K562 (cell line): ENCODE measurements around the gene GADD45B.

ENCODE experiments used
- CEBPZ ChIP-seq: fragments of 150-350 bp; IDR thresholded peaks from 2 replicates; pipeline ENCODE4 v1.6.1; 2014; ENCODE audit warnings: low read depth, mild to moderate bottlenecking, low read length, borderline replicate concordance
- CTCF ChIP-seq, 3 experiments: IDR thresholded peaks in 2 of 3; conservative IDR thresholded peaks in 1 of 3; 2 replicates each; pipeline ENCODE4 v1.5.1; 2011 to 2012; ENCODE audit warnings: low read length in 3 of 3, mild to moderate bottlenecking in 3 of 3, control low read depth in 2 of 3, improper control_type of control experiment in 1 of 3, inconsistent platforms in 1 of 3, low read depth in 1 of 3, mixed read lengths in 1 of 3, moderate library complexity in 1 of 3; ENCODE audit not compliant: insufficient read depth in 2 of 3
- HDGF ChIP-seq: fragments of 450-650 bp; IDR thresholded peaks from 2 replicates; pipeline ENCODE4 v1.6.1; 2016
- KDM1A ChIP-seq, 2 experiments: fragments of 450-650 bp; IDR thresholded peaks; 2 replicates each; pipeline ENCODE4 v1.6.1; 2016; ENCODE audit warnings: mild to moderate bottlenecking in 2 of 2
- NFXL1 ChIP-seq: fragments of 450-650 bp; formaldehyde crosslinking; IDR thresholded peaks from 2 replicates; pipeline ENCODE4 v1.4.0; 2021; ENCODE audit warnings: mild to moderate bottlenecking
- NR4A1 ChIP-seq, 2 experiments: fragments of 250-450 bp in 1 of 2; fragments of 450-650 bp in 1 of 2; sonication (Bioruptor Pico) in 1 of 2; IDR thresholded peaks; 2 replicates each; pipeline versions ENCODE4 v1.4.0 to v1.6.1; 2016 to 2020; ENCODE audit warnings: mild to moderate bottlenecking in 2 of 2, missing compliant biosample characterization in 1 of 2, missing genetic modification characterization in 1 of 2, moderate library complexity in 1 of 2
- PHF20 ChIP-seq: fragments of 450-650 bp; IDR thresholded peaks from 2 replicates; pipeline ENCODE4 v1.6.1; 2018; ENCODE audit not compliant: partially characterized antibody
- POLR2A ChIP-seq: fragments of 450-650 bp; conservative IDR thresholded peaks from 2 replicates; pipeline ENCODE4 v1.6.1; 2016
- RB1 ChIP-seq: fragments of 450-650 bp; IDR thresholded peaks from 2 replicates; pipeline ENCODE4 v1.6.1; 2017; ENCODE audit warnings: low read depth, mild to moderate bottlenecking
- SIN3A ChIP-seq, 2 experiments: fragments of 150-350 bp in 1 of 2; IDR thresholded peaks; 2 replicates each; pipeline ENCODE4 v1.6.1; 2011 to 2016; ENCODE audit warnings: borderline replicate concordance in 2 of 2, low read depth in 2 of 2, low read length in 2 of 2, mild to moderate bottlenecking in 2 of 2, moderate library complexity in 2 of 2; ENCODE audit not compliant: control insufficient read depth in 1 of 2
- SRSF9 ChIP-seq: fragments of 200-400 bp; formaldehyde crosslinking; IDR thresholded peaks from 2 replicates; pipeline ENCODE4 v1.6.1; 2017; ENCODE audit warnings: low read depth, low read length, borderline replicate concordance
- TF ChIP-seq, protein P1 (sequence below): sonication (generic); formaldehyde crosslinking; IDR thresholded peaks from 2 replicates; pipeline ENCODE4 v1.9.0; 2022; ENCODE audit warnings: mild to moderate bottlenecking, missing genetic modification reagents

- TF ChIP-seq POLR2A (no peak), SIN3A (IDR thresholded peaks at IDR 0.05; ENCODE audit: borderline replicate concordance in 2 of 2, control insufficient read depth in 1 of 2, low read depth in 2 of 2, low read length in 2 of 2) (no peak), RB1 (no peak), HDGF (no peak), NR4A1 (CRISPR knock-in tag; IDR thresholded peaks at IDR 0.05) (no peak), NR4A1 (tag; IDR thresholded peaks at IDR 0.05) (no peak), SRSF9 (no peak), CTCF (IDR thresholded peaks at IDR 0.05 in 2 of 3, conservative IDR thresholded peaks at IDR 0.05 in 1 of 3; ENCODE audit: insufficient read depth in 2 of 3, low read depth in 1 of 3, low read length in 3 of 3) (no peak), KDM1A (IDR thresholded peaks at IDR 0.05) (no peak), CEBPZ (no peak), PHF20 (no peak), NFXL1 (CRISPR knock-in tag) (no peak)
- TF ChIP-seq, protein P1, sequence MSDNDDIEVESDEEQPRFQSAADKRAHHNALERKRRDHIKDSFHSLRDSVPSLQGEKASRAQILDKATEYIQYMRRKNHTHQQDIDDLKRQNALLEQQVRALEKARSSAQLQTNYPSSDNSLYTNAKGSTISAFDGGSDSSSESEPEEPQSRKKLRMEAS (CRISPR knock-in tag) = no peak
Measured at GRCh38 chr19:2432131-2432848, 43.6 kb upstream of the GADD45B start.
